Tibial nerve (tissue), 3 donors: ENCODE measurements around the gene SUB1.

Experiments
- POLR2A ChIP-seq, 2 donors: fragments of 450-650 bp; IDR thresholded peaks; one replicate each; pipeline ENCODE4 v1.6.1; 2017; ENCODE audit warnings: antibody characterized with exemption in 2 of 2, mild to moderate bottlenecking in 2 of 2, moderate library complexity in 2 of 2
- TF ChIP-seq, protein P1 (sequence below), 5 experiments: fragments of 200-600 bp in 3 of 5; fragments of 450-650 bp in 2 of 5; sonication (generic) in 3 of 5; IDR thresholded peaks; one replicate each; pipeline ENCODE4 v1.5.1; 2016 to 2019; ENCODE audit warnings: antibody characterized with exemption in 5 of 5, mild to moderate bottlenecking in 3 of 5, moderate library complexity in 2 of 5

DNA sequence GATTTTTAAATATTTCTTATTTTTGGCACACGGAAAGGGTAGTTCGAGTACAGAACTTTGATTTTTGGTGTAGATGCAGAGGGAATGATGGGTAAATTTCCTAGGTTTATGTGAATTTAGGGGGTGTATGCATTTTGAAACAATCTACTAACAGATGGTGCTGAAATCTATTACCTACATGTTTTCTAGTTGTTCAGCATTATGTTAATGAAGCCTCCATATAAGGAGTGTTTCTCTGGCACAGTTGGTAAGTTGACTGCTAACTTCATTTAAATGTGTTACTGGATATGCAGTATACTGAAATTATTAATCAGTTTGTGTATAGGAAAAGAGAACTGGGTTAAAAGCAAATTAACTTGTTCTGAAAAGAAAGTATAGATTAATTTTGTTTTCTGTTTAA is 17.5 kb downstream of the SUB1 start:
- TF ChIP-seq, protein P1, sequence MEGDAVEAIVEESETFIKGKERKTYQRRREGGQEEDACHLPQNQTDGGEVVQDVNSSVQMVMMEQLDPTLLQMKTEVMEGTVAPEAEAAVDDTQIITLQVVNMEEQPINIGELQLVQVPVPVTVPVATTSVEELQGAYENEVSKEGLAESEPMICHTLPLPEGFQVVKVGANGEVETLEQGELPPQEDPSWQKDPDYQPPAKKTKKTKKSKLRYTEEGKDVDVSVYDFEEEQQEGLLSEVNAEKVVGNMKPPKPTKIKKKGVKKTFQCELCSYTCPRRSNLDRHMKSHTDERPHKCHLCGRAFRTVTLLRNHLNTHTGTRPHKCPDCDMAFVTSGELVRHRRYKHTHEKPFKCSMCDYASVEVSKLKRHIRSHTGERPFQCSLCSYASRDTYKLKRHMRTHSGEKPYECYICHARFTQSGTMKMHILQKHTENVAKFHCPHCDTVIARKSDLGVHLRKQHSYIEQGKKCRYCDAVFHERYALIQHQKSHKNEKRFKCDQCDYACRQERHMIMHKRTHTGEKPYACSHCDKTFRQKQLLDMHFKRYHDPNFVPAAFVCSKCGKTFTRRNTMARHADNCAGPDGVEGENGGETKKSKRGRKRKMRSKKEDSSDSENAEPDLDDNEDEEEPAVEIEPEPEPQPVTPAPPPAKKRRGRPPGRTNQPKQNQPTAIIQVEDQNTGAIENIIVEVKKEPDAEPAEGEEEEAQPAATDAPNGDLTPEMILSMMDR (IDR thresholded peaks at IDR 0.05): no peak
- no peak for TF ChIP-seq POLR2A (IDR thresholded peaks at IDR 0.05)
